ENCODE measurements around the gene PANK2.

DNA sequence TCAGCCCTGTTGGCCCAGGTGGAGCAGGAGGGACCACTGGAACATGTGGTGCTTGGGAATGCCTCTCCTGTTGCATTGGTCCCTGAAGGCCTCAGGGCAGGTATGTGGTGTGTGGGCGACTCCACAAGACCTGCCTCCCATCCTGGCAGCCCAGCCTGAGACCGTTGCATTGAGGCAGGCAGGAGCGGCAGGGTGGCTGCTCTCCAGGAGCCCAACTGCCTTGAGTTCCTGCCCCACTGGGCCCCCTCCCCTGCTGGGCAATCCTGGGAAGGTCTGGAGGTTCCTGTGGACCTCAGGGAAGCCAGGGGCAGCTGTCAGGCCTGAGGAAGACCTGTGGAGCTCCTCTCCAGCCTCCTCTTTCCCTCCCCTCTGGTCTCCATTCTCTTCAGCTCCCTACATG lies 22.7 kb upstream of the PANK2 start:
- no peak for TF ChIP-seq FOXM1 (IDR thresholded peaks at IDR 0.05; ENCODE audit: borderline replicate concordance, low read depth)
- TF ChIP-seq USF1 (IDR thresholded peaks at IDR 0.05): no peak
- TF ChIP-seq TEAD4 (IDR thresholded peaks at IDR 0.05): no peak
- no peak for TF ChIP-seq CREB1 (IDR thresholded peaks at IDR 0.05; ENCODE audit: low read depth)
- no peak for TF ChIP-seq MAX (IDR thresholded peaks at IDR 0.05)
- no peak for TF ChIP-seq RAD21 (IDR thresholded peaks at IDR 0.05; ENCODE audit: low read depth)
- no peak for TF ChIP-seq NFIC (IDR thresholded peaks at IDR 0.05)
- TF ChIP-seq REST (IDR thresholded peaks at IDR 0.05; ENCODE audit: low read depth): no peak
- no peak for TF ChIP-seq CEBPB (IDR thresholded peaks at IDR 0.05)
- TF ChIP-seq EP300 (IDR thresholded peaks at IDR 0.05; ENCODE audit: borderline replicate concordance): no peak
- TF ChIP-seq TAF1 (IDR thresholded peaks at IDR 0.05; ENCODE audit: low read depth): no peak
- no peak for TF ChIP-seq YY1 (IDR thresholded peaks at IDR 0.05; ENCODE audit: low read depth)
